Upper lobe of right lung (tissue), 1 donor: ENCODE measurements around the gene REPS1. TPM values are rescaled to one million over a fixed set of nuclear protein-coding genes. Genes with fewer than 3 reads are reported as not detected.

Experiments used
- ATAC-seq: fragments of 200-7000 bp; cut with Tn5 transposase; one replicate; pipeline ENCODE4 v1.9.1; 2020; ENCODE audit warnings: mild to moderate bottlenecking, moderate library complexity
- DNase-seq: peaks from one replicate; pipeline ENCODE4 v3.0.0-alpha.2; 2020
- H3K27ac ChIP-seq: fragments of 200-600 bp; one replicate; pipeline ENCODE4 v1.8.0; 2022
- H3K27me3 ChIP-seq: fragments of 200-600 bp; one replicate; pipeline ENCODE4 v1.8.0; 2022; ENCODE audit warnings: mild to moderate bottlenecking
- H3K36me3 ChIP-seq: fragments of 200-600 bp; one replicate; pipeline ENCODE4 v1.8.0; 2022
- H3K4me1 ChIP-seq: fragments of 200-600 bp; one replicate; pipeline ENCODE4 v1.8.0; 2022
- H3K4me3 ChIP-seq: fragments of 200-600 bp; one replicate; pipeline ENCODE4 v1.8.0; 2022; ENCODE audit warnings: mild to moderate bottlenecking
- H3K9me3 ChIP-seq: fragments of 200-600 bp; one replicate; pipeline ENCODE4 v1.8.0; 2022
- CTCF ChIP-seq: fragments of 200-600 bp; IDR thresholded peaks from one replicate; pipeline ENCODE4 v1.8.0; 2022; ENCODE audit warnings: antibody characterized with exemption
- intact Hi-C: fragments of 100-400 bp; cut with DNase I; formaldehyde crosslinking; loops from one replicate; pipeline ENCODE4 v1.11.0; 2022
- total RNA-seq: library from RNA; stranded (reverse); fragmentation: NEBNext Ultra II Directional; extraction: Animal tissue kit (Norgen Biotek cat#: 25700); gene quantifications from one replicate; pipeline ENCODE4 v1.2.1, GENCODE V29; 2021
- donor health status: DM: no; HTN: yes; CAD: no; lungs with severe emphysema.

The REPS1 gene
- total RNA-seq, 1 donor from 2014 or later, result 35.4 TPM

- intact Hi-C loops, result no loop called here
- ATAC-seq, result no peak
Observed at GRCh38 chr6:138920906-138921305, 67.1 kb downstream of the REPS1 start.

GRCh38 chr6:138914701-138915100 lies 73.4 kb downstream of the REPS1 start:
- Histone ChIP-seq H3K27me3 (no peaks in the 10 kb centered on the region), H3K9me3 (no peaks in the 10 kb centered on the region), H3K4me1 (no peaks in the 10 kb centered on the region), H3K36me3 (peaks cover 90% of the 10 kb centered on the region), H3K27ac (no peak overlapping the region), H3K4me3 (no peak overlapping the region)
- intact Hi-C loops, result no loop called here
- ATAC-seq (no peak), DNase-seq (no peak)
- no peak for TF ChIP-seq CTCF

More at GRCh38 chr6:138920906-138921305, 67.1 kb downstream of the REPS1 start:
- no peak for TF ChIP-seq CTCF
- Histone ChIP-seq H3K4me3 (no peak overlapping the region), H3K9me3 (no peaks in the 10 kb centered on the region), H3K27me3 (no peaks in the 10 kb centered on the region), H3K4me1 (no peaks in the 10 kb centered on the region), H3K27ac (no peak overlapping the region), H3K36me3 (peaks cover 46% of the 10 kb centered on the region)
- no peak for DNase-seq

GRCh38 chr6:138912308-138912707 lies 75.7 kb downstream of the REPS1 start:
- H3K27me3 ChIP-seq, result no peaks in the 10 kb centered on the region
- intact Hi-C loops, result no loop called here
- H3K4me3 ChIP-seq, result no peak overlapping the region
- no peak for DNase-seq
- ATAC-seq, result no peak
- H3K27ac ChIP-seq, result no peak overlapping the region
- peaks cover 94% of the 10 kb centered on the region for H3K36me3 ChIP-seq
- no peak for TF ChIP-seq CTCF
- no peaks in the 10 kb centered on the region for H3K9me3 ChIP-seq
- no peaks in the 10 kb centered on the region for H3K4me1 ChIP-seq

GRCh38 chr6:138909975-138910374 lies 78.1 kb downstream of the REPS1 start:
- no peak for TF ChIP-seq CTCF
- H3K9me3 ChIP-seq, result no peaks in the 10 kb centered on the region
- DNase-seq, result no peak
- H3K36me3 ChIP-seq, result peaks cover 90% of the 10 kb centered on the region
- H3K4me1 ChIP-seq, result no peaks in the 10 kb centered on the region
- intact Hi-C loops, result no loop called here
- H3K4me3 ChIP-seq, result no peak overlapping the region
- H3K27ac ChIP-seq, result no peak overlapping the region
- no peak for ATAC-seq
- H3K27me3 ChIP-seq, result no peaks in the 10 kb centered on the region

- ATAC-seq (no peak), DNase-seq (no peak)
- TF ChIP-seq CTCF, result no peak
- no peaks in the 10 kb centered on the region for H3K27me3 ChIP-seq
- H3K27ac ChIP-seq, result no peak overlapping the region
- intact Hi-C loops, result no loop called here
- peaks cover 90% of the 10 kb centered on the region for H3K36me3 ChIP-seq
- H3K4me1 ChIP-seq, result no peaks in the 10 kb centered on the region
- H3K9me3 ChIP-seq, result no peaks in the 10 kb centered on the region
- no peak overlapping the region for H3K4me3 ChIP-seq
Observed at GRCh38 chr6:138909511-138909910, 78.5 kb downstream of the REPS1 start.

- no peaks in the 10 kb centered on the region for H3K9me3 ChIP-seq
- peaks cover 91% of the 10 kb centered on the region for H3K36me3 ChIP-seq
- no peak for TF ChIP-seq CTCF
- no peaks in the 10 kb centered on the region for H3K27me3 ChIP-seq
- no peaks in the 10 kb centered on the region for H3K4me1 ChIP-seq
- H3K27ac ChIP-seq, result no peak overlapping the region
- DNase-seq (no peak), ATAC-seq (no peak)
- intact Hi-C loops, result no loop called here
- no peak overlapping the region for H3K4me3 ChIP-seq
Observed at GRCh38 chr6:138907167-138907566, 80.9 kb downstream of the REPS1 start.
